Measurements from ENCODE around the gene IL17RD. TPM values are rescaled to one million over a fixed set of nuclear protein-coding genes. Genes with fewer than 3 reads are reported as not detected.

The IL17RD gene
- total and polyA plus RNA-seq, 2 of the 4 experiments (the other 2 are of a cell fraction), result 0.72 to 0.92 TPM

GRCh38 chr3:57147071-57147470 lies 18.1 kb downstream of the IL17RD start:
- ATAC-seq (ENCODE audit: low read depth), result no peak
- BruUV-seq (replicated peaks), result no TSS peak
- Histone ChIP-seq H3K4ac (ENCODE audit: low read depth, low read length) (no peak overlapping the region), H2AK5ac (ENCODE audit: low read depth, low read length) (no peak overlapping the region), H3K4me2 (ENCODE audit: low read depth, low read length) (no peak overlapping the region), H4K8ac (ENCODE audit: low read depth in 2 of 2, low read length in 2 of 2) (no peak overlapping the region), H3K27me3 (ENCODE audit: control insufficient read depth, insufficient read depth, low read length) (peaks cover 6% of the 10 kb centered on the region; the same call in 1 of the 2 replicates), H4K20me1 (ENCODE audit: insufficient read depth, low read length) (no peaks in the 10 kb centered on the region), H2BK20ac (ENCODE audit: low read depth, low read length) (no peak overlapping the region), H2AK9ac (replicated peaks; ENCODE audit: low read depth, low read length, poor library complexity) (no peak overlapping the region), H3K36me3 (ENCODE audit: control insufficient read depth, insufficient read depth, low read length) (no peaks in the 10 kb centered on the region), H4K5ac (ENCODE audit: low read depth, low read length) (no peak overlapping the region), H3K4me3 (ENCODE audit: insufficient read depth, low read depth, low read length) (no peak overlapping the region), H2BK120ac (ENCODE audit: low read depth, low read length) (no peak overlapping the region), H3K27ac (ENCODE audit: insufficient read depth, low read length) (no peak overlapping the region), H2BK5ac (ENCODE audit: low read depth, low read length, poor library complexity, severe bottlenecking) (no peak overlapping the region), H3K56ac (ENCODE audit: extremely low read depth, insufficient read depth, low read length) (no peak overlapping the region), H2AFZ (replicated peaks; ENCODE audit: low read length, poor library complexity) (no peak overlapping the region), H3K9me1 (ENCODE audit: insufficient read depth, low read length) (no peaks in the 10 kb centered on the region), H3K4me1 (ENCODE audit: control insufficient read depth, insufficient read depth, low read length) (no peaks in the 10 kb centered on the region; the same call in 1 of the 2 replicates), H3K18ac (ENCODE audit: low read depth, low read length) (no peak overlapping the region), H3K9ac (ENCODE audit: low read depth, low read length) (no peak overlapping the region), H3K23ac (ENCODE audit: low read depth, low read length) (no peak overlapping the region), H2BK15ac (ENCODE audit: low read depth, low read length) (no peak overlapping the region), H3K9me3 (ENCODE audit: control insufficient read depth, insufficient read depth, low read length) (no peaks in the 10 kb centered on the region), H3K79me1 (ENCODE audit: low read depth in 1 of 2, low read length in 2 of 2) (no peaks in the 10 kb centered on the region), H3K14ac (replicated peaks; ENCODE audit: low read depth, low read length) (no peak overlapping the region), H4K91ac (ENCODE audit: insufficient read depth, low read depth, low read length) (no peak overlapping the region)
- POLR2A ChIA-PET (ENCODE audit: unreplicated experiment), result no interaction called here
- dilution Hi-C loops (cut with HindIII; ENCODE audit: low sequenced_read_pairs, unreplicated experiment) (no loop called here), in situ Hi-C loops (cut with MboI; ENCODE audit: low sequenced_read_pairs) (no loop called here), intact Hi-C loops (cut with micrococcal nuclease) (no loop called here)
- DNase-seq, result no peak
- CTCF ChIA-PET, result interaction anchor here (1.5 kb wide), 1 partner anchor 23 kb away, joined by 3 read pairs; no protein-coding TSS in a partner anchor
- TF ChIP-seq SMC3 (IDR thresholded peaks at IDR 0.05; ENCODE audit: low read depth, low read length) (no peak), RAD21 (IDR thresholded peaks at IDR 0.05; ENCODE audit: low read length) (no peak), NFE2L2 (IDR thresholded peaks at IDR 0.05; ENCODE audit: low read depth, low read length) (no peak), ELK1 (IDR thresholded peaks at IDR 0.05; ENCODE audit: borderline replicate concordance, low read depth, low read length) (no peak), POLR2A (IDR thresholded peaks at IDR 0.05; ENCODE audit: low read depth, low read length) (no peak), CHD1 (IDR thresholded peaks at IDR 0.05; ENCODE audit: low read depth, low read length) (no peak), USF2 (IDR thresholded peaks at IDR 0.05; ENCODE audit: low read depth, low read length) (no peak), CTCF (conservative IDR thresholded peaks at IDR 0.05; ENCODE audit: low read depth, low read length) (no peak), FOS (IDR thresholded peaks at IDR 0.05; ENCODE audit: low read depth, low read length) (no peak), MXI1 (IDR thresholded peaks at IDR 0.05; ENCODE audit: borderline replicate concordance, low read depth, low read length) (no peak), BHLHE40 (IDR thresholded peaks at IDR 0.05; ENCODE audit: low read depth, low read length) (no peak), MAZ (IDR thresholded peaks at IDR 0.05; ENCODE audit: borderline replicate concordance, low read depth, low read length) (no peak), RCOR1 (IDR thresholded peaks at IDR 0.05; ENCODE audit: insufficient replicate concordance, low read length) (no peak), CEBPB (IDR thresholded peaks at IDR 0.05; ENCODE audit: low read depth, low read length) (no peak), RFX5 (IDR thresholded peaks at IDR 0.05; ENCODE audit: low read depth, low read length) (no peak), MAFK (IDR thresholded peaks at IDR 0.05; ENCODE audit: low read depth, low read length) (no peak)
- WGBS, 2 experiments (ENCODE audit: extremely low coverage in 2 of 2, insufficient read length in 1 of 2), result no CpG with 5 or more reads among the region's 2 CpGs
